Ishikawa (cell line): ENCODE data around the gene NIPA2.

ENCODE experiments used
- EGR1 ChIP-seq: IDR thresholded peaks from 2 replicates; pipeline ENCODE4 v1.6.1; 2012
- NFIC ChIP-seq: IDR thresholded peaks from 2 replicates; pipeline ENCODE4 v1.6.1; 2012
- RAD21 ChIP-seq: IDR thresholded peaks from 2 replicates; pipeline ENCODE4 v1.6.1; 2012; ENCODE audit warnings: low read depth
- TF ChIP-seq, protein P1 (sequence below): IDR thresholded peaks from 2 replicates; pipeline ENCODE4 v1.6.1; 2012; ENCODE audit warnings: low read depth, mild to moderate bottlenecking
- TF ChIP-seq, protein P2 (sequence below): IDR thresholded peaks from 2 replicates; pipeline ENCODE4 v1.6.1; 2012
- TF ChIP-seq, protein P3 (sequence below): IDR thresholded peaks from 2 replicates; pipeline ENCODE4 v1.6.1; 2012

DNA sequence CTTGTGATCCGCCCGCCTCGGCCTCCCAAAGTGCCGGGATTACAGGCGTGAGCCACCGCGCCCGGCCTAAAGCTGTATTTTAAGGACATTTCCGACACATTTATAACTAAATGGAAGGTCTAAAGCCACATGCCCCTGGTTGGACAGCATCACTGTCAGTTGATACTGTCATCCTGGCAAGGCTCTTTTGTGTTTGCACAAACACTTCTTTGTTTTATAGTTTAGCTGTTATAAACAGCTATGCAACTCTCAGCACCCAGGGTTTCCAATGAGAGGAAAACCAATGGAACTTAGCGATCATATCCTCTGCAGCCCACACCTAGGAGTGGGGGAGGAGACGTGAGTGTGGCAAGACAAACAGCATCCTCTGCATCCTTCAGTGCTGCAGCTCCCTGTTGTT is 32.3 kb upstream of the NIPA2 start:
- TF ChIP-seq, protein P1, sequence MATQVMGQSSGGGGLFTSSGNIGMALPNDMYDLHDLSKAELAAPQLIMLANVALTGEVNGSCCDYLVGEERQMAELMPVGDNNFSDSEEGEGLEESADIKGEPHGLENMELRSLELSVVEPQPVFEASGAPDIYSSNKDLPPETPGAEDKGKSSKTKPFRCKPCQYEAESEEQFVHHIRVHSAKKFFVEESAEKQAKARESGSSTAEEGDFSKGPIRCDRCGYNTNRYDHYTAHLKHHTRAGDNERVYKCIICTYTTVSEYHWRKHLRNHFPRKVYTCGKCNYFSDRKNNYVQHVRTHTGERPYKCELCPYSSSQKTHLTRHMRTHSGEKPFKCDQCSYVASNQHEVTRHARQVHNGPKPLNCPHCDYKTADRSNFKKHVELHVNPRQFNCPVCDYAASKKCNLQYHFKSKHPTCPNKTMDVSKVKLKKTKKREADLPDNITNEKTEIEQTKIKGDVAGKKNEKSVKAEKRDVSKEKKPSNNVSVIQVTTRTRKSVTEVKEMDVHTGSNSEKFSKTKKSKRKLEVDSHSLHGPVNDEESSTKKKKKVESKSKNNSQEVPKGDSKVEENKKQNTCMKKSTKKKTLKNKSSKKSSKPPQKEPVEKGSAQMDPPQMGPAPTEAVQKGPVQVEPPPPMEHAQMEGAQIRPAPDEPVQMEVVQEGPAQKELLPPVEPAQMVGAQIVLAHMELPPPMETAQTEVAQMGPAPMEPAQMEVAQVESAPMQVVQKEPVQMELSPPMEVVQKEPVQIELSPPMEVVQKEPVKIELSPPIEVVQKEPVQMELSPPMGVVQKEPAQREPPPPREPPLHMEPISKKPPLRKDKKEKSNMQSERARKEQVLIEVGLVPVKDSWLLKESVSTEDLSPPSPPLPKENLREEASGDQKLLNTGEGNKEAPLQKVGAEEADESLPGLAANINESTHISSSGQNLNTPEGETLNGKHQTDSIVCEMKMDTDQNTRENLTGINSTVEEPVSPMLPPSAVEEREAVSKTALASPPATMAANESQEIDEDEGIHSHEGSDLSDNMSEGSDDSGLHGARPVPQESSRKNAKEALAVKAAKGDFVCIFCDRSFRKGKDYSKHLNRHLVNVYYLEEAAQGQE: no peak
- no peak for TF ChIP-seq EGR1
- TF ChIP-seq NFIC: no peak
- TF ChIP-seq, protein P2, sequence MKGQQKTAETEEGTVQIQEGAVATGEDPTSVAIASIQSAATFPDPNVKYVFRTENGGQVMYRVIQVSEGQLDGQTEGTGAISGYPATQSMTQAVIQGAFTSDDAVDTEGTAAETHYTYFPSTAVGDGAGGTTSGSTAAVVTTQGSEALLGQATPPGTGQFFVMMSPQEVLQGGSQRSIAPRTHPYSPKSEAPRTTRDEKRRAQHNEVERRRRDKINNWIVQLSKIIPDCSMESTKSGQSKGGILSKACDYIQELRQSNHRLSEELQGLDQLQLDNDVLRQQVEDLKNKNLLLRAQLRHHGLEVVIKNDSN: no peak
- no peak for TF ChIP-seq RAD21
- TF ChIP-seq, protein P3, sequence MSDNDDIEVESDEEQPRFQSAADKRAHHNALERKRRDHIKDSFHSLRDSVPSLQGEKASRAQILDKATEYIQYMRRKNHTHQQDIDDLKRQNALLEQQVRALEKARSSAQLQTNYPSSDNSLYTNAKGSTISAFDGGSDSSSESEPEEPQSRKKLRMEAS: no peak
